Measurements from ENCODE around the gene ETFA.

ETFA gene

DNA sequence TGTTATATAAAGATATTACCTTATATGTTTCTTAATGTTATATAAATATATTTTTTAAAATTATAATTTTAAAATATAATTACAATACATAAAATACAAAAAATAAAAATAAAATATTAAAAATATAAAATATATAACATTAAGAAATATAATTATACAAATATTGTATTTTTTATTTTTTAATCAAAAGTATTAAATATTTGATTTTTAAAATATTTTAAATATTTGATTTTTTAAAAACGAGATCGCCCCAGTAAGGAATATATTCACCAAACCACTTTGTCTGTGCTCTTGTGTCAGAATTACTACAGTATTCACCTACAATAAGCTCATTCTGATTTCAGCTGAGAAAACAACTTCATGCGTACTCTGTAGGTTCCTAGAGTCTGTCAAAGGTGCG lies 89.1 kb downstream of the ETFA start:
- no peak overlapping the region for H3K4me3 ChIP-seq (replicated peaks; ENCODE audit: low read depth, low read length)
- TF ChIP-seq, protein P1, sequence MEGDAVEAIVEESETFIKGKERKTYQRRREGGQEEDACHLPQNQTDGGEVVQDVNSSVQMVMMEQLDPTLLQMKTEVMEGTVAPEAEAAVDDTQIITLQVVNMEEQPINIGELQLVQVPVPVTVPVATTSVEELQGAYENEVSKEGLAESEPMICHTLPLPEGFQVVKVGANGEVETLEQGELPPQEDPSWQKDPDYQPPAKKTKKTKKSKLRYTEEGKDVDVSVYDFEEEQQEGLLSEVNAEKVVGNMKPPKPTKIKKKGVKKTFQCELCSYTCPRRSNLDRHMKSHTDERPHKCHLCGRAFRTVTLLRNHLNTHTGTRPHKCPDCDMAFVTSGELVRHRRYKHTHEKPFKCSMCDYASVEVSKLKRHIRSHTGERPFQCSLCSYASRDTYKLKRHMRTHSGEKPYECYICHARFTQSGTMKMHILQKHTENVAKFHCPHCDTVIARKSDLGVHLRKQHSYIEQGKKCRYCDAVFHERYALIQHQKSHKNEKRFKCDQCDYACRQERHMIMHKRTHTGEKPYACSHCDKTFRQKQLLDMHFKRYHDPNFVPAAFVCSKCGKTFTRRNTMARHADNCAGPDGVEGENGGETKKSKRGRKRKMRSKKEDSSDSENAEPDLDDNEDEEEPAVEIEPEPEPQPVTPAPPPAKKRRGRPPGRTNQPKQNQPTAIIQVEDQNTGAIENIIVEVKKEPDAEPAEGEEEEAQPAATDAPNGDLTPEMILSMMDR (IDR thresholded peaks at IDR 0.05; ENCODE audit: insufficient read depth, low read length, poor library complexity, severe bottlenecking), result no peak
- DNase-seq (ENCODE audit: extremely low read depth, insufficient read length), result no peak
- H3K36me3 ChIP-seq (ENCODE audit: control insufficient read depth, insufficient read depth, low read length), result peaks cover 3% of the 10 kb centered on the region; the same call in 1 of the 2 replicates
- H3K27me3 ChIP-seq (replicated peaks; ENCODE audit: control insufficient read depth, insufficient read depth, low read length), result no peaks in the 10 kb centered on the region

DNA sequence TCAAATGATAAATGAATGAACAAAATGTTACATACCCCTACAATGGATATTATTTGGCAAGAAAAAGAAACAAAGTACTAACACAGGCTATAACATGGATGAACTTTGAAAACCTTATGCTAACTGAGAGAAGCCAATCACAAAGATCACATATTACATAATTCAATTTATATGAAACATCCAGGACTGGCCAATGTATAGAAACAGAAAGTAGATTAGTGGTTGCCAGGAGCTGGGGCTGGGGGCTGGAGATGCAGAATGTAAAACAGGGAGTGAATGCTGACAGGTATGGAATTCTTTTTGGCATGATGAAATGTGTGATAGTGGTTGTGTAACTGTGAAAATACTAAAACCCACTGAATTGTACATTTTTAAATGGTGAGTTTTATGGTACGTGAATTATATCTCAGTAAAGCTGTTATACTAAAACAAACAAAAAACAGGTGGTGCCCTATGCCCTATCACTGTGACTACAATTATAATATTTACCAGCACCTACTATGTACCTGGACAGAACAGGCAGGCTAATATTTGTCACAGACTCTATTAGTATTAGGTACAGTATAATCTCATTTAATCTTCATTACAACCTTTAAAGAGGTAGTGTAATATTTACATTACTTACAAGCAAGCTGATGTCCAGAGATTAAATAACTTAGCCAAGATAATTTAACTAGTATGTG lies 90.0 kb downstream of the ETFA start:
- H3K27me3 ChIP-seq (replicated peaks; ENCODE audit: control insufficient read depth, insufficient read depth, low read length), result no peaks in the 10 kb centered on the region
- TF ChIP-seq, protein P1 (IDR thresholded peaks at IDR 0.05; ENCODE audit: insufficient read depth, low read length, poor library complexity, severe bottlenecking), result no peak
- no peak for DNase-seq (ENCODE audit: extremely low read depth, insufficient read length)
- no peak overlapping the region for H3K4me3 ChIP-seq (replicated peaks; ENCODE audit: low read depth, low read length)
- H3K36me3 ChIP-seq (ENCODE audit: control insufficient read depth, insufficient read depth, low read length), result peaks cover 5% of the 10 kb centered on the region

DNA sequence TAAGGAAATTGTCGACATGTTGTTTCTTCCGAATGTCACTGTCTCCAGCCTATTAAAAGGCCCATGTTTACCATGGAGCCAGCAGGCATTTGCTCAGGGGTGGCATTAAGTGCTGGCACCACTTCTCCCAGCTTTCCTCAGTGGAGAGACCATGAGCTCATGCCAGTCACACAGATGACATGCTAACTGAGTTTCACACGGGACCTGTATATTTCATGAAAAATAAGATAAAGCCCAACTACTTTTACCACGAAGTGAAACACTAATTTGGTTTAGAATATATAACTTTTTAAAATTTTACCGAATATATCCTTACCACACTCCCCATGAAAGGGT lies 93.4 kb downstream of the ETFA start:
- Histone ChIP-seq H3K4me3 (replicated peaks; ENCODE audit: low read depth, low read length) (no peak overlapping the region), H3K27me3 (replicated peaks; ENCODE audit: control insufficient read depth, insufficient read depth, low read length) (no peaks in the 10 kb centered on the region), H3K36me3 (ENCODE audit: control insufficient read depth, insufficient read depth, low read length) (peaks cover 15% of the 10 kb centered on the region)
- TF ChIP-seq, protein P1 (IDR thresholded peaks at IDR 0.05; ENCODE audit: insufficient read depth, low read length, poor library complexity, severe bottlenecking), result no peak
- DNase-seq (ENCODE audit: extremely low read depth, insufficient read length), result no peak

DNA sequence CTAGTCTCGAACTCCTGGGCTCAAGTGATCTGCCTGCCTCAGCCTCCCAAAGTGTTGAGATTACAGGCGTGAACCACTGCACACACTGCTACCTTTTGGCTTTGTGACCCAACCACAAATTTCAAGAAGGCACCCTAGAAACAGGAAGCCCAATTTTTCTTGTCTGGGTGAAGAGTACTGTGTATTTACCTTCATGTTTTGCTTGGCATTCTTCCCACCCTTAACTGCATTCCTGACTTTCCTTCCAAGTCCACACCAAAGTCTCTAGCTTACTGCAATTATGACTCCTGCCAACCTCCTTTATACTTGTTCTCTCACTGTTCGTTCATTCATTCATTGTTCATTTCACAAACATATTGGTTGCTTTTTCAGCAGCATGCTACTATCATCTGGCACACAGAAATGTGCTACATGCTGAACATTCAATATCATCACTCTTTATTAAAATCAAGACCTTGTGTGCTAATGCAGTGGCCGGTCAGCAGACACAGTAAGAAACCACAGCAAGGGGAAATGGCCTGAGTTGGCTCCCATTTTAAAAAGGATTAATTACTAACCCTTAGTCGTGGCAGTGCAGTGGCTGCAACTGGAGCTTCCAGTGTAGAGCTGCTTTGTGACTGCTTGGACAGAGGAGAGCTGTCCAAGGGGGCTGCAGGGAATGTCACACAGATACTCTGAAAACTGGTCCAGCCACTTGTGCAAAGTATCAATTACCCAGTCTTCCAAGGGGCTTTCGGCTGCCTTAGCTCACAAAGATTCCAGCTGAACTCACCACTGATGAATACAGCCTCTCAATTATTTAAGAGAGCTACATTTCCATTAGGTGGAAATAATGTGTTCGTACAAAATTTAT lies 94.0 kb downstream of the ETFA start:
- TF ChIP-seq, protein P1 (IDR thresholded peaks at IDR 0.05; ENCODE audit: insufficient read depth, low read length, poor library complexity, severe bottlenecking), result no peak
- Histone ChIP-seq H3K4me3 (replicated peaks; ENCODE audit: low read depth, low read length) (no peak overlapping the region), H3K27me3 (replicated peaks; ENCODE audit: control insufficient read depth, insufficient read depth, low read length) (no peaks in the 10 kb centered on the region), H3K36me3 (ENCODE audit: control insufficient read depth, insufficient read depth, low read length) (peaks cover 18% of the 10 kb centered on the region)
- no peak for DNase-seq (ENCODE audit: extremely low read depth, insufficient read length)

DNA sequence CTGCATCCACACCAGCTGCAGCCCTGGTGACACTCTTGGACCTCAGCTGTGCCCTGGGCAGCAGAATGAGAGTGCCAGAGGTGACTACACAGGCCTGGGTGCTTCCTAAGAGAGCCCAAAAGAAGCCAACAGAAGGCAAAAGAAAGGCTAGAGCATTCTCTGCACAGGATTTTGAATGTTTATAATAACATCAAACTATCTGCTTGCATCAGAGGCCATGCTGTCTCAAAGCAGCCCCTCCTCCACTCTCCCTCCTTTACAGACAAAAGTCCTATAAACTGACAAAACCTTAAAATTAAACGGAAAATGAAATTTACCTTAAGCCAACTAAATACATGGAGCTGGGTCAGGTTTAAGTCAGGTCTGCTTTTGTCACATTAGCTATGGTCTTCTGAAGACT lies 95.6 kb downstream of the ETFA start:
- Histone ChIP-seq H3K36me3 (ENCODE audit: control insufficient read depth, insufficient read depth, low read length) (peaks cover 25% of the 10 kb centered on the region), H3K4me3 (replicated peaks; ENCODE audit: low read depth, low read length) (no peak overlapping the region), H3K27me3 (replicated peaks; ENCODE audit: control insufficient read depth, insufficient read depth, low read length) (no peaks in the 10 kb centered on the region)
- TF ChIP-seq, protein P1 (IDR thresholded peaks at IDR 0.05; ENCODE audit: insufficient read depth, low read length, poor library complexity, severe bottlenecking), result no peak
- no peak for DNase-seq (ENCODE audit: extremely low read depth, insufficient read length)
